Lower leg skin (tissue), 3 donors: ENCODE measurements around the gene METTL16.

Experiments
- CTCF ChIP-seq, 3 donors: fragments of 450-650 bp; IDR thresholded peaks; one replicate each; pipeline ENCODE4 v1.5.1; 2016; ENCODE audit warnings: antibody characterized with exemption in 3 of 3, mild to moderate bottlenecking in 3 of 3, moderate library complexity in 2 of 3
- POLR2A ChIP-seq, 2 donors: fragments of 450-650 bp; IDR thresholded peaks; one replicate each; pipeline ENCODE4 v1.6.1; 2016 to 2017; ENCODE audit warnings: antibody characterized with exemption in 2 of 2, mild to moderate bottlenecking in 1 of 2, moderate library complexity in 1 of 2

GRCh38 chr17:2395258-2396181, 116.2 kb downstream of the METTL16 start:
- no peak for TF ChIP-seq CTCF (IDR thresholded peaks at IDR 0.05)
- TF ChIP-seq POLR2A (IDR thresholded peaks at IDR 0.05) = no peak
